Measurements from ENCODE around the gene DNAH8.
A peak's percentile ranks its signal among the peaks of the same experiment; 100 is the strongest.

The DNAH8 gene

DNA sequence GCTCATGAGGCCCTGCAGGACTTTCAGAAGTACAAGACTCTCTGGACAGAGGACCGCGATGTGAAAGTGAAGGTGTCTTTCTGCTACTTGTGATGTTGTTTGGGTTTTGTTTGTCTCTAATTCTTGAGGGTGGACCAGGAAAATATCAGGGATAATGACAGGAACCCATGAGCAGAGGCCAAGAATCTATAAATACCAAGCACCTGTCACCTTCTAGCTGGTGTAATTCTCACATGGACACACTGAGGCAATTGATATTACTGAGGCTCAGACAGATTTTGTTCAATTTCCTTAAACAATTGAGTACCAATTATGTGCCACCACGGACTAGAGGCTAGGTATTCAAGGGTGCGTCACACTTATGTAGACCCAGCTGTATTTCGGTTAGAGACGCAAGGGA lies 107.9 kb downstream of the DNAH8 start:
- H3K4me3 ChIP-seq (ENCODE audit: low read depth, low read length), result no peak overlapping the region
- no peak for DNase-seq (ENCODE audit: low read depth)

- no peak overlapping the region for H3K4me3 ChIP-seq (ENCODE audit: low read depth, low read length)
- no peak for DNase-seq (ENCODE audit: low read depth)
These were observed 109.3 kb downstream of the DNAH8 start for GRCh38 chr6:38824243-38824894.

- no peak for DNase-seq (ENCODE audit: low read depth)
- H3K4me3 ChIP-seq (ENCODE audit: low read depth, low read length), result no peak overlapping the region
These were observed 111.9 kb downstream of the DNAH8 start for GRCh38 chr6:38827024-38827423.

DNA sequence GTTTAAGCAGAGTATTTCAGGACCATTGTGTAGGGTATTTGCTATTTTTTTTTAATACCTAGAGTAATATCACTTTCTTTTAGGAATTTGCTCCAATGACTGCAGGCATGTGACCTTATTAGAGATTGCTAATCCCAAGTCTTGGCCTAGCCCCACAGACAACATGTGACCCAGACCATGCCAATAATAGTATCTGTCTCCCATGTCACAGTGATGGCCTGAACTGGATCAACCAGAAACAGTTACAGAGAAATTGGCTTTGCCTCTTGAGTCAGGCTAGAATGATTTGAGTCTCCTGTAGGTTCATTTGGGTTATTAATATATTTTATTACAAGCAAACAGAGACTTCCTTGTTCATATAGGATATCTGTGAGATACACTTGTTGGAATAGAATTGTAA lies 116.8 kb downstream of the DNAH8 start:
- no peak for DNase-seq (ENCODE audit: low read depth)
- H3K4me3 ChIP-seq (ENCODE audit: low read depth, low read length), result no peak overlapping the region

DNA sequence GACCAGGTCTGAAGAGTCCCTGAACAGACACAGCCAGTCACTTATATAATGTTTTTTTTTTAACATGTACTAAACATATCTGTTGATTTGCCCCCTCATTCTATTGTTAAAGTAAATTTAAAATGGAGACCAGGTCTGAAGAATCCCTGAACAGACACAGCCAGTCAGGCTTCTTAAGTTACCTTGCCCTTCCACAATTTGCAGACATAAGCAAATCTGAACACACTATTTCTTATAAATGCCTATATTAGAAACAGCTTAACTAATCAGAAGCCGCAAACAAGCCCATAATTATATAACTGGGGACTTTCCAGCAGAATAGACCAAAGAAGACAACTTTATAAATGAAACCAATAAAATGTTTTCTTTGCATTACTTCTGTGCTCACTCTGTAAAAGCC lies 118.2 kb downstream of the DNAH8 start:
- DNase-seq (ENCODE audit: low read depth), result no peak
- no peak overlapping the region for H3K4me3 ChIP-seq (ENCODE audit: low read depth, low read length)

DNA sequence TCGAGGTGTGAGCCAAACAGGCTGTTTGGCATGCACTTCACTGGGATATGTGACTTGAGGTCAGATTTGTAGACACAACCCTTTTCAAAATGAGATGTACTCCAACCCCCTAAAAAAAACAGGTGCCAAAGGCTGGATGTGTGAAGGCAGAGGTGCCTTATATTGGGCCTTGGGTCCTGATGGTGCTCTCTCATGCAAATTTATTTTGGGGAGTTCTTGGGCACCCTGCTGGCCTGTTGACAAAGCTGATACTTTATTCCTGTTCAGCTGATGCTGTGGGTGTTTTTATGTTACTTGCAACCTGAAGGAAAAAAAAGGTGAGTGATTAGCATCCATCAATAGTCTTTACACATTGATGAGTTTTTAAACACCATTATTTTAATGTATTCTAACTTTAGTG lies 121.5 kb downstream of the DNAH8 start:
- H3K4me3 ChIP-seq (ENCODE audit: low read depth, low read length), result no peak overlapping the region
- DNase-seq (ENCODE audit: low read depth), result no peak

DNA sequence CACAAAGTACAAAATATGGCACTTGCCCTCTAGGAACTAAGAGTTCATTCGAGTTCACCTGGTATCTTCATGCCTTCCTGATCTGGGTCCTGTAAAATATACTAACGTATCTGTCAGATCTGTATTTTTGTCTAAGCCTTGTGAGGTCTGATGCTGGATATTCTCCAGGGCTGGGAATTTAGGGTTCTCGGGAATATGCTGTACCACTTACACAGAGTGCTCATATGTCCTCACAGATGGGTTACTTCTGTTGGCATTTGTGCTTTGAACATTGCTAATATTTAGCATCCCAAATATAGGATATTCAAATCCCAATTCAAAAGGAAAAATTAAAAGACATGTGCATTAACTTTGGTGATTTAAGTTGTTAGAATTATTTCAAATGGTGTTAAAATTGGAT lies 122.0 kb downstream of the DNAH8 start:
- no peak overlapping the region for H3K4me3 ChIP-seq (ENCODE audit: low read depth, low read length)
- DNase-seq (ENCODE audit: low read depth), result no peak

- no peak for DNase-seq (ENCODE audit: low read depth)
- no peak overlapping the region for H3K4me3 ChIP-seq (ENCODE audit: low read depth, low read length)
These were observed 128.7 kb downstream of the DNAH8 start for GRCh38 chr6:38843798-38844197.

DNA sequence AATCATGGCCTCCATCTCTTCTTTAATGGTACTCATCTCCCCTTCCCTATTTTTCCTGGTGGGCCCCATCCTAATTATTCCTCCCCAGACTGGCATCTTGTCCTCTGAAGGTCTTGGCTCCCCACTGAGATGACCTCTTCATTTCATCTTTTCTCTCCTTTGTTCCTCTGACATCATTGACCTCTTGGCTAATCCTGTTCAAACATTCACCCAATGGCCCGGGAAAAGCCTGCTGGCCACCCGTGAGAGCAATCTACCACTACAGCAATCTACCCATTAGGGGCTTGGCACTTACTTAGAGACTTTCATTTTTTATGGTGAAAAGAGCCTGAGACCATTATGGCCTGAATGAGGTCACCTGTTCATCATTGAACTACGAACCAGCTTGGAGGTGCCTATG lies 130.8 kb downstream of the DNAH8 start:
- no peak overlapping the region for H3K4me3 ChIP-seq (ENCODE audit: low read depth, low read length)
- DNase-seq (ENCODE audit: low read depth), result no peak

- no peak for DNase-seq (ENCODE audit: low read depth)
- no peak overlapping the region for H3K4me3 ChIP-seq (ENCODE audit: low read depth, low read length)
These were observed 131.2 kb downstream of the DNAH8 start for GRCh38 chr6:38846361-38846760.

DNA sequence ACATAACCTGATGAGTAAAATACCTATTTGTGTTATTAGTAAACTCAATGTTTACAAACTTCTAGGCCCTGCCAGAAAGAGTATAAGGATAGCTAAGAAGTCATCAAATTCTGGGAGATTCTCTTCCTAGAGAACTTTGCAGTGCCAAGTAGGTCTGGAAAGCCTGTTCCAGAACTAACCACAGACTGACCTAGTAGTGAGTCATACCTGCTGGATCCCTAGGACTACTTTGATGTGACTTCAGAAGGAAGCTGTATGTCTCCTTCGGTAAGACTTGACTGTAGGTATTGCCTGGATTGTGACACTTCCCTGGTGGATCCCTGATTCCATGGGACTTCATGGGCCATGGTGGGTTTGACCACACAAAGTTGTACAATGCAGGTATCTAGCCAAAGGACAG lies 131.7 kb downstream of the DNAH8 start:
- no peak overlapping the region for H3K4me3 ChIP-seq (ENCODE audit: low read depth, low read length)
- DNase-seq (ENCODE audit: low read depth), result peak; percentile 2

- H3K4me3 ChIP-seq (ENCODE audit: low read depth, low read length), result no peak overlapping the region
- no peak for DNase-seq (ENCODE audit: low read depth)
These were observed 132.4 kb downstream of the DNAH8 start for GRCh38 chr6:38847497-38847896.

GRCh38 chr6:38848760-38849159 lies 133.6 kb downstream of the DNAH8 start:
- no peak for DNase-seq (ENCODE audit: low read depth)
- no peak overlapping the region for H3K4me3 ChIP-seq (ENCODE audit: low read depth, low read length)

- no peak overlapping the region for H3K4me3 ChIP-seq (ENCODE audit: low read depth, low read length)
- DNase-seq (ENCODE audit: low read depth), result no peak
These were observed 137.1 kb downstream of the DNAH8 start for GRCh38 chr6:38852215-38852614.

GRCh38 chr6:38853236-38853635 lies 138.1 kb downstream of the DNAH8 start:
- no peak overlapping the region for H3K4me3 ChIP-seq (ENCODE audit: low read depth, low read length)
- no peak for DNase-seq (ENCODE audit: low read depth)

- DNase-seq (ENCODE audit: low read depth), result no peak
- H3K4me3 ChIP-seq (ENCODE audit: low read depth, low read length), result no peak overlapping the region
These were observed 141.4 kb downstream of the DNAH8 start for GRCh38 chr6:38856492-38856891.

DNA sequence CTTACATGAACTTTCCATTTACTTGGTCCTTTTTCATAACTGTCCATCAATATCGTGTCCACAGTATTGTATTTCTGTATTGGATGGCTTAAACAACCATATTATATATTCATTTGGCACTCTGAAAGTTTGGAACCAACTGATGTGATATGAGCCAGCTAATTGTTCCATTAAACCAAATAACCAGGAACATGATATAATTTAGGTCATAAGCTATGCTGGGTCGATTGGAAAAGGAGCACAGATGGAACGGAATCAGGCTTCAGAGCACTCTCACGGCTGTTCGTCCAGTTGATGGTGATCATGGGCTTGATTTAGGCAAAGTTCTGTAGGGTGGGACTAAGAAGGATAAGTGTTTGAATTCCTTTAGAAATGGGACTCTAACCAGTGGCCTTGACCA lies 142.7 kb downstream of the DNAH8 start:
- no peak overlapping the region for H3K4me3 ChIP-seq (ENCODE audit: low read depth, low read length)

DNA sequence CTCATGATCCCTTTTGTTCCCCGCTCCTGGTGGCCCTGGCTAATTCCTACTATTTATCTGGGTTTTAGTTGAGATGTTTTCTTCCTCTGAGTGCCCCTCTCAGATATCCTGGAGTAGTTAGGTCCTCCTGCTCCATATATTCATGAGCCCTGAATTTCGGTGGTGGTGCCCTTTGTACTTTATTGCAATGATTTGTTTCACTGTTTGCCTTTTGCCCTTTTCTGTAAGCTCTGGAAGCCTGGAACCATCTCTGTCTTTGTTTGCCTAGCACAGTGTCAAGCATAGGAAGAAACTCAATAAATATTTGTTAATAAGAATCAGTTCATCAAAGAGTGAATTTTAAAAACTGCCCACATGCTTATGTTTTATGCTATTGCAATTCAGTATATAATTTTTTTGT lies 144.9 kb downstream of the DNAH8 start:
- H3K4me3 ChIP-seq (ENCODE audit: low read depth, low read length), result no peak overlapping the region
- DNase-seq (ENCODE audit: low read depth), result no peak

More for the DNA sequence above, 142.7 kb downstream of the DNAH8 start:
- no peak for DNase-seq (ENCODE audit: low read depth)

DNA sequence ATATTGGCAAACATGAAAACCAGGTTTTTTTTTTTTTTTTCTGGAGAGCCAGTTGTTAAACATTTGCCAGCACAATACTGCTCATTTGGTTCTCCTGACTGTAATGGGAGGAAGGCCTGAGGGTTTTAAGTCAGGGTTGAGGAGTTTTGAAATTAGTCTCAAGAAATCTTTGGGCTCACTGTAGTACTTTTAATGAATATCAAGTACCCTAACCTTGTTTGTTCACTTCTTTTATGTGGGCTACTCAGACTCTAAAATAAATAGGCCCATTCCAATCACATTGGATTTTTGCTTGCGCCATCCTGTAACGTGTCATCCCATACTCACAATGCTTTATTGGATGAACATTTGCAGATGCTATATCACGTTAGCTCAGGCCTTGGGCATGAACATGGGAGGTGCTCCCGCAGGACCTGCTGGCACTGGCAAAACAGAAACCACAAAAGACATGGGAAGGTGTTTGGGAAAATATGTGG lies 146.9 kb downstream of the DNAH8 start:
- no peak overlapping the region for H3K4me3 ChIP-seq (ENCODE audit: low read depth, low read length)
- DNase-seq (ENCODE audit: low read depth), result no peak

- no peak overlapping the region for H3K4me3 ChIP-seq (ENCODE audit: low read depth, low read length)
- no peak for DNase-seq (ENCODE audit: low read depth)
These were observed 150.5 kb downstream of the DNAH8 start for GRCh38 chr6:38865521-38866174.

- DNase-seq (ENCODE audit: low read depth), result no peak
- no peak overlapping the region for H3K4me3 ChIP-seq (ENCODE audit: low read depth, low read length)
These were observed 152.6 kb downstream of the DNAH8 start for GRCh38 chr6:38867726-38868125.

Data from skeletal muscle cell (primary cell).